Measurements from ENCODE around the gene VPS11.
A peak's percentile ranks its signal among the peaks of the same experiment; 100 is the strongest.

VPS11 gene

DNA sequence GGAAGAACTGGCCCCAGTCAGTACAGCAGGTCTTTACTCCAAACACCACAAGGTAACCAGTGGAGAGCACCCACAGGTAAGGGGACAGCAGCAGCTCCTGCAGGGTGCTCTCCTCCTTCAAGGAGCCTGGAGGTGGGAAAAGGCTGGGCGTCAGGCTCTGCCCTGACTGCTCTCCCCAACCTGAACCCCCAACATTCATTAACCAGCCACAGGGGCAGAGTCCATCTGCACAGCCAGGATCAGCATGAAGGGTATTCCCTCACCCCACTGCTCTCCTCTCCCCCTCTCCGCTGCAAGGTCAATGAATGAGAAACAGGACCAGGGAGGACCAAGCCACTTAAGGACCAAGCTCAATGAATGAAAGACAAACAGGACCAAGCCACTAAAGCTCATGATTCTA, 40.6 kb upstream of the VPS11 start:
- H3K4me3 ChIP-seq (ENCODE audit: severe bottlenecking), result no peak overlapping the region
- DNase-seq (ENCODE audit: low spot score), result no peak
- H3K9me3 ChIP-seq (ENCODE audit: severe bottlenecking), result no peaks in the 10 kb centered on the region
- H3K27ac ChIP-seq (ENCODE audit: poor library complexity, severe bottlenecking), result no peak overlapping the region
- ATAC-seq (ENCODE audit: low read depth), result no peak
- TF ChIP-seq, protein P1, sequence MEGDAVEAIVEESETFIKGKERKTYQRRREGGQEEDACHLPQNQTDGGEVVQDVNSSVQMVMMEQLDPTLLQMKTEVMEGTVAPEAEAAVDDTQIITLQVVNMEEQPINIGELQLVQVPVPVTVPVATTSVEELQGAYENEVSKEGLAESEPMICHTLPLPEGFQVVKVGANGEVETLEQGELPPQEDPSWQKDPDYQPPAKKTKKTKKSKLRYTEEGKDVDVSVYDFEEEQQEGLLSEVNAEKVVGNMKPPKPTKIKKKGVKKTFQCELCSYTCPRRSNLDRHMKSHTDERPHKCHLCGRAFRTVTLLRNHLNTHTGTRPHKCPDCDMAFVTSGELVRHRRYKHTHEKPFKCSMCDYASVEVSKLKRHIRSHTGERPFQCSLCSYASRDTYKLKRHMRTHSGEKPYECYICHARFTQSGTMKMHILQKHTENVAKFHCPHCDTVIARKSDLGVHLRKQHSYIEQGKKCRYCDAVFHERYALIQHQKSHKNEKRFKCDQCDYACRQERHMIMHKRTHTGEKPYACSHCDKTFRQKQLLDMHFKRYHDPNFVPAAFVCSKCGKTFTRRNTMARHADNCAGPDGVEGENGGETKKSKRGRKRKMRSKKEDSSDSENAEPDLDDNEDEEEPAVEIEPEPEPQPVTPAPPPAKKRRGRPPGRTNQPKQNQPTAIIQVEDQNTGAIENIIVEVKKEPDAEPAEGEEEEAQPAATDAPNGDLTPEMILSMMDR (IDR thresholded peaks at IDR 0.05; ENCODE audit: poor library complexity, severe bottlenecking), result no peak
- H3K36me3 ChIP-seq (ENCODE audit: low read depth), result peaks cover 49% of the 10 kb centered on the region
- H3K4me1 ChIP-seq (ENCODE audit: insufficient read depth, poor library complexity, severe bottlenecking), result peaks cover 8% of the 10 kb centered on the region
- H3K27me3 ChIP-seq (ENCODE audit: insufficient read depth, poor library complexity, severe bottlenecking), result no peaks in the 10 kb centered on the region

DNA sequence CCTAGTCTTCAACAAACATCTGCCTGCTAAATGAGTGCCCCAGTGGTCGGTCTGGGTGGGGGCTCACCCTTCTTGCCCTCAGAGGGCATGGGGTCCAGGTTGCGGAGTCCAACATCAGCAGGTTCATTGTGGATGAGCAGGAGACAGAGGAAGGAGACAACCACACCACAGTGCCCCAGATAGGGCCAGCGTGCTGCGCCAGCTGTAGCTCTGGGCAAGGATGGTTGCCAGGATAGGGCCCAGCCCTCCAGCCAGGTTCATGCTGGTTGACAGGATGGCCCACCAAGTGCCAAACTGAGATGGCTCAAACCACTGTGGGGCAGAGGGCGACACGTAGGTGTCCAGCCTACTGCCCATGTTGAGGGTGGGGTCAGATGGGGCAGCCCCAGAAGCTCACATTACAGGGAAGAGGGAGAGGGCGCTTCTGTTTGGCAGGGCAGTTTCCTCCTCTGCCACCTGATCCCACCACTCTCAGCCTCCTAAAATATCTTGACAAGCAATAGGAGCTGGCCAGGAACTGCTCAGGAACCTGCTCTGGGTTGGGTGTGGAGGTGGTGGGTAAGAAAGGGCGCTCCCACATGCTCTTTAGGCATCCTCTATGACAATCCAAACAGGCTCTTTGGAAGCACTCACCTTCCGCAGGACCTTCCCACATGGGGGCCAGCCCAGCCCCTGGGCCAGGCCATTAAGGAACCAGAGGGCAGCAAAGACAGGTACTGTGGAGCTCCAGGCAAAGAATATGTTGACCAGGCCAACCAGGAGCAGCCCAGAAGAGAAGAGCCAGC, 39.9 kb upstream of the VPS11 start:
- Histone ChIP-seq H3K9me3 (ENCODE audit: severe bottlenecking) (no peaks in the 10 kb centered on the region), H3K36me3 (ENCODE audit: low read depth) (peaks cover 42% of the 10 kb centered on the region), H3K27ac (ENCODE audit: poor library complexity, severe bottlenecking) (no peak overlapping the region), H3K27me3 (ENCODE audit: insufficient read depth, poor library complexity, severe bottlenecking) (no peaks in the 10 kb centered on the region), H3K4me1 (ENCODE audit: insufficient read depth, poor library complexity, severe bottlenecking) (peaks cover 8% of the 10 kb centered on the region), H3K4me3 (ENCODE audit: severe bottlenecking) (no peak overlapping the region)
- DNase-seq (ENCODE audit: low spot score) (no peak), ATAC-seq (ENCODE audit: low read depth) (no peak)
- TF ChIP-seq, protein P1 (IDR thresholded peaks at IDR 0.05; ENCODE audit: poor library complexity, severe bottlenecking), result no peak

DNA sequence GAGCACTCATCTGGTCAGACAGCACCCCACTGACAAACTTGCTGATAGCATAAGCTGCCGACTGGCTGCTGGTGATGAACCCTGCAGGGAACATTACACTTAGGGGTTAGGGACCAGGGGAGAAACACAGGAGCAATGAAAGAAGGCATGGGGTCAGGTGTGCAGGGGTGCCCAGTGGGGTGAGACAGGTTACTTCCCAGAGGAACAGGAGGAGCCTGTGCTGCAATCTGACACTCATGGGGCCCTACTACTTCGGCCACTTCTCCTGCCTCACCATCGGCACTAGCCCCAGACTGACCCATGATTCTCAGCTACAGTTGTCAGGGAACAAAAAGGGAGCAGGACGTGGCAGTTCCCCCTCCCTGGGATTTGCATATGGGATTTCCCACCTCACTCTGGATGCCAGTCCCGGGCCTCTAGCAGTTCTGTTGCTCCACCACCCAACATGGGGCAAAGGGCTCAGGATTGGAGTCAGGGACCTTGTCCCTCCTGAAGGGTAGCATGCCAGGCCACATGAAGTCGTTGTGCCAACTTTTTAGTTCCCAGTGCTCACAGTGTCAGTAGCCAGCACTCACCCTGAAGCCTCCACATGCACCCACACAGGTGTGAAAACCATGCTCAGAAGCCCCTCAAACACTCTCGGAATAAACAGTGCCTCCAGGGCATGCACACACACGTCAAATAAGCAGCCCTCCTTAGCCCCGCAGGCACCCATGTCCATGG, 39.1 kb upstream of the VPS11 start:
- Histone ChIP-seq H3K27ac (ENCODE audit: poor library complexity, severe bottlenecking) (no peak overlapping the region), H3K9me3 (ENCODE audit: severe bottlenecking) (no peaks in the 10 kb centered on the region), H3K4me1 (ENCODE audit: insufficient read depth, poor library complexity, severe bottlenecking) (peaks cover 8% of the 10 kb centered on the region), H3K36me3 (ENCODE audit: low read depth) (peaks cover 37% of the 10 kb centered on the region), H3K27me3 (ENCODE audit: insufficient read depth, poor library complexity, severe bottlenecking) (no peaks in the 10 kb centered on the region), H3K4me3 (ENCODE audit: severe bottlenecking) (no peak overlapping the region)
- DNase-seq (ENCODE audit: low spot score), result no peak
- no peak for ATAC-seq (ENCODE audit: low read depth)
- TF ChIP-seq, protein P1 (IDR thresholded peaks at IDR 0.05; ENCODE audit: poor library complexity, severe bottlenecking), result no peak

DNA sequence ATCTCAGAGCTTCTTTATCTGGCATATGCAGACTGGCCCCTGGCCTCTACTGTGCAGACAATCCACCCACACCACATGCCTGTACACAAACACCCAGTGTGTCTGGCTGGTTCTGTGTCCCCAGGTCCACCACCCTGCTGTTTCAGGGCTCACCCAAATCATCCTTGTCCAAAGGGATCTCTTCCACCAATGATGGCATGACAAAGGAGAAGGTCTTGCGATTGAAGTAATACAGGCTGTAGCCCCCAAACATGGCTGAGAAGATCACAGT, 38.6 kb upstream of the VPS11 start:
- ATAC-seq (ENCODE audit: low read depth) (no peak), DNase-seq (ENCODE audit: low spot score) (no peak)
- TF ChIP-seq, protein P1 (IDR thresholded peaks at IDR 0.05; ENCODE audit: poor library complexity, severe bottlenecking), result no peak
- H3K4me1 ChIP-seq (ENCODE audit: insufficient read depth, poor library complexity, severe bottlenecking), result peaks cover 8% of the 10 kb centered on the region
- no peak overlapping the region for H3K4me3 ChIP-seq (ENCODE audit: severe bottlenecking)
- H3K27ac ChIP-seq (ENCODE audit: poor library complexity, severe bottlenecking), result peak overlapping the region; percentile 53
- H3K9me3 ChIP-seq (ENCODE audit: severe bottlenecking), result no peaks in the 10 kb centered on the region
- peaks cover 32% of the 10 kb centered on the region for H3K36me3 ChIP-seq (ENCODE audit: low read depth)
- no peaks in the 10 kb centered on the region for H3K27me3 ChIP-seq (ENCODE audit: insufficient read depth, poor library complexity, severe bottlenecking)
